HG03521 (cell line): Measurements from ENCODE around the gene KCNQ1OT1.

Experiments
- ATAC-seq: cut with Tn5 transposase; IDR thresholded peaks from one replicate; pipeline ENCODE4 v1.9.1; 2021; ENCODE audit warnings: mild to moderate bottlenecking, moderate library complexity; ENCODE audit not compliant: unreplicated experiment

KCNQ1OT1 gene

DNA sequence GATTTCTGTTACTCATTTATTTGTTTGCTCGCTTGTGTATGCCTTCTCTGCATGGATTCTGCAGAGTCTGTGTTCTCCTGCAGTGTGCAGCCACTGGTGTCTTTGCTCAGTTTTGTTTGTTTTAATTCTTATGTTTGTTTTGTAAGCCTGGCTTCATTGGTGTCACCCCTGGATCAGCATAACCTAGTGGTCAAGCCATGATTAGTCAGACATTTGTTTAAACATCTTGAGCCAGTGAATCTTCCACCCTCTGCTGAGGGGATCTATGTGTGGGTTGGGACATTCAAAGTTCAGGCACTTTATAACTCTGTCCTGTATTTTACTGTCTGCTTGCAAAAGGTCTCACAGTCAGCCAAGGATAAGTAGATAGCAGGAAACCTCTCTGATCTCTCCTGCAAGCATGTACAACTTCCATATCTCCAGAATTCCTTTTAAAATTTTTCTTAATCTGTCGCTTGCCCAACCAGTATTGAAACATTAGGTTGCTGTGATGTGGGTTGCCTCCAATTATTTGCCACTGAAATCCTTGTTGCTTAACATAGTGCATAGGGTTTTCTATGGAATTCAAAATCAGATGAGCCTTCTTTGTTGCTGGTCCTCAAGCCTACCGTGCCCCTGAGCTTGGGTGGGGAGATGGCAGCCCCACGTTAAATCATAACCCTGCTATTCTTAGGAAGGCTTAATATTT is 86.8 kb downstream of the KCNQ1OT1 start:
- ATAC-seq: no peak

DNA sequence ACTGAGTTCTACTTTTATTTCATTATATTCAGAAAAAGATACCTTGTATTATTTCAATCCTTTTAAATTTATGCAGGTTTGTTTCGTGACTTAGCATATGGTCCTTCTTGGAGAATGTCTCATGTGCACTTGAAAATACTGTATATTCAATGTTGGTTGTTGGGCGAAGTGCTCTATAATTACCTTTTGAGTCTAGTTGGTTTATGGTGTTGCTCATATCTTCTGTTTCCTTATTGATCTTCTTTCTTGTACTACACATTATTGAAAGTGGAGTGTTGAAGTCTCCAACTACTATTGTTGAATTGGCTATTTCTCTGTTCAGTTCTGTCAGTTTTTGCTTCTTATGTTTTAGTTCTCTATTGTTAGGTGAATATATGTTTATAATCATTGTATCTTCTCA is 90.4 kb downstream of the KCNQ1OT1 start:
- no peak for ATAC-seq

DNA sequence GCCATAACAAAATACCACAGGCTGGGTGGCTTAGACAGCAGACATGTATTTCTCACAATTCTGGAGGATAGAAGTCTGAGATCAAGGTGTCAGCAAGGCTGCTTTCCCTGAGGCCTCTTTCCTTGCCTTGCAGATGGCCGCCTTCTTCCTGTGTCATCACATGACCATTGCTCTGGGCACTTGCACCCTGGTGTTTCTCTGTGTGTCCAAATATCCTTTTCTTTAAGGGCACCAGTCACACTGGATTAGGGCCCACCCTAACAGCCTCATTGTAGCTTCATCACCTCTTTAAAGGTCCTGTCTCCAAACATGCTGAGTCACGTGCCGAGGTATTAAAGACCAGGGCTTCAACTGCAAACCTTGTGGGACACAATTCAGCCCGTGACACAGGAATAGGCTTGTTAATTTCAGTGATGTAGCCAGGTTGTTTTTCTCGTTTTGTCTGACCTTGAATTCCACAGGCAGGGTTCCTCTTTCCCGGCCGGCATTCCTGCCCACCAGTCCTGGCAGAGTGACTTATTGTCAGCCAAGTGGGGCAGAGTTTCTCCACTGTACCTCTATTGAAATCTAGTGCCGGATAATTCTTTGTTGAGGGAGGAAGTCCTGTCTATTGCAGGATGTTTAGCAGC is 100.1 kb downstream of the KCNQ1OT1 start:
- ATAC-seq: no peak

DNA sequence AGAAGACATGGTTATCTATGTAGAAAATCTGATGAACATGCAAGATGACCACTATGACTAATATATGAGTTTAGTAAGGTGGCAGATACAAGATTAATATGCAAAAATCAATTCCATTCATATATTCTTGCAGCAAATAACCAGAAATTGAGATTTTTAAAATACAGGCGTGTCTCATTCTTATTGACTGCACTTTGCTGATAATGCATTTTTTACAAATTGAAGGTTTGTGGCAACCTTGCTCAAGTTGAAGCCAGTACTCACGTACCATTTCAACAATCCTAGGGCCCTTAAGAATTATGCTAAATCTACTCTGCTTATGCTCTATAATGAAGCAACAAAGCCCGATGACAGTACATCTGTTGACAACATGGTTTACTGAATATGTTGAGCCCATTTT is 104.6 kb downstream of the KCNQ1OT1 start:
- no peak for ATAC-seq

DNA sequence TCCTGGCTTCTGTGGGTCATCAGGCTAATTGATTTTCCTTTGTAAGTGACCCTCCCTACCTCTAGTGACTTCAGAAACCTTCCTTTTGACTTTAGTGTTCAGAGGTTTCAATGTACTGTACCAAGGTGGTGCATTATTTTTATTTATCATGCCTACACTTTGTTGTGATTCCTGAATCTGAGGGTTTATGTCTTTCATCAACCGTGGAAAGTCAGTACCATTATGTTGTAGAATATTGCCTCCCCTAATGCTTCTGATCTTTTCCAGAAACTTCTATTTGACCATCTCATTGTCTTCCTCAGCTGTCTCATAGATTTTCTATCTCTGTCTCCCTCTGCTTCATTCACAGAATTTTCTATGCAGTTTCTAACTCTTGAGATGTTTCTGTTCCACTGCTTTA is 105.5 kb downstream of the KCNQ1OT1 start:
- no peak for ATAC-seq

DNA sequence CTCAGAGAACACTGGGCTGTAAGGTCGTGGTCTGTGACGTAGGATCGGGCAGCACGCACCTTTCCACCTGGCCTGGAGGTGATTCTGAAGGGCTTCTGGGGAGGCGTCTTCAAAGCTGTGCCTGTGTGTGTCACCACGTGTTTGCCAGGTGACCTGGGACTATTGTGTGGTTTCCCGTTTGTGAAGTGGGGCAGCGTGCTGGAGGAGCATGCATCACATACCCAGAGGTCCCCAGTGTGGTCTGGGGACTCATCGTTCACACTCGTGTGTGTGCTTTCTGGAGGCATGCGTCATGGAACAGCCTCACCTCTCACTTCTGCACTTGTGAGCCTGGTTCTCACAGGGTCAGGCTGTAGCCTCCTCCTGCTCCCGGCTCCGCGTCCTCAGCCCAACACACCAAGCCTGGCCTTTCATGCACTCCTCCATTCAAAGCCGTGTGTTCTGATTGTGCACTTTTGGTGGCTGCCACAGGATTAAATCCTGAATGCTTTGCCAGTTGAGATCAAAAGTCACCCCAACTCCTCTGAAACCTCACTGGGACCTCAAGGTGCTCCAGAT is 106.3 kb downstream of the KCNQ1OT1 start:
- no peak for ATAC-seq

DNA sequence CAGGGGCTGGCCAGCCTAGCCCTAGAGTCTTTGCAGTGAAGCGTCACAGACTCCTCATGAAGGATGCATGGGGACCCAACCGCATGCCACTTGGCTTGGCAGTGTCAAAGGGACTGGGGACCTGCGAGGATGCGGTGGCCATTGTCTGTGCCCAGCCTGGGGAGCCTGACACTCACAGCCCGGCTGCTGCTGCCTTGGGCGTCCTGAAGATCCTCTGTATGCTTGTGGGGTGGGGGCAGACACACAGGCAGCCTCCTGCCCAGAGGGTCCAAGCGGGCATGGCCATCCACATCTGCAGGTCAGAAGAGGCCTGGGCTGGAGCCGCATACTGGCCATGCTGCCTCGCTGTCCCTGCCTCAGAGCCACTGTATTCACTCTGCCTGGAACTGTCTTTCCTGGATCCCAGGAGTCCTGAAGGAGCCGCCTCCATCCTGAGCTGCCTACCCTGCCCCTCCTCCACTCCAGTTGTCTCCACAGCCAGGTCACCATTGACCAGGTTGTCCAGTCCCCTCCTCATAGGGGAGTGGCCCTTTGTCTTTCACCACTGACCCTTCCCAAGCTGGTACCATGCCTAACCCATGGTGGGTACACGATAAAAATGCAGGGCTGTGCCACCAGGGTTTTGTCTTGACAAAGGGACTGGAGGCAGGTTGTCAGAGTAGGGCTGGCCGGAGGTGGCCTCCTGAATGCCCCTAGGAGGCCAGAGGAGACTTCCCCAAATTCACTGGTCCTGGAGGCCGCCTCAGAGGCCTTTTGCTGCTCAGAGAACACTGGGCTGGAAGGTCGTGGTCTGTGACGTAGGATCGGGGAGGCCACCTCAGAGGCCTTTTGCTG is 107.0 kb downstream of the KCNQ1OT1 start:
- no peak for ATAC-seq

DNA sequence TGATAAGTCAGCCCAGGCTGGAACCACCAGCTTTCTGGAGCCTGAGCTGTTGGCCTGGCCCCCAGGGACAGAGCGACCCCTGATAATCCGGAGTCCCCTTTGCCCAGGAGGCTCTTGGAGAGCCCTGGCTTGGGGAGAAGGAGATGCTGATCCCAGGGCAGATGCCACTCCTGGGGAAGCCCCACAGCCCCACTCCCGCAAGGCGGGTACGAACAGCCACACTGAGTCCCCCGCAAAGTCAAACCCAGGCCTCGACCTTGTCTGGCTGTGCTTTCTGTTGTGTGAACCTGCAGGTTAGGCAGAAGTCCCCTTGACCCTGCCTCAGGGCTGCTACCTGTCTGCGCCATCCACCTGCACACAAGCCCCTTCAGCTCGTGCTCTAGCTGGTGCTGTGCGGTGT is 108.0 kb downstream of the KCNQ1OT1 start:
- no peak for ATAC-seq

DNA sequence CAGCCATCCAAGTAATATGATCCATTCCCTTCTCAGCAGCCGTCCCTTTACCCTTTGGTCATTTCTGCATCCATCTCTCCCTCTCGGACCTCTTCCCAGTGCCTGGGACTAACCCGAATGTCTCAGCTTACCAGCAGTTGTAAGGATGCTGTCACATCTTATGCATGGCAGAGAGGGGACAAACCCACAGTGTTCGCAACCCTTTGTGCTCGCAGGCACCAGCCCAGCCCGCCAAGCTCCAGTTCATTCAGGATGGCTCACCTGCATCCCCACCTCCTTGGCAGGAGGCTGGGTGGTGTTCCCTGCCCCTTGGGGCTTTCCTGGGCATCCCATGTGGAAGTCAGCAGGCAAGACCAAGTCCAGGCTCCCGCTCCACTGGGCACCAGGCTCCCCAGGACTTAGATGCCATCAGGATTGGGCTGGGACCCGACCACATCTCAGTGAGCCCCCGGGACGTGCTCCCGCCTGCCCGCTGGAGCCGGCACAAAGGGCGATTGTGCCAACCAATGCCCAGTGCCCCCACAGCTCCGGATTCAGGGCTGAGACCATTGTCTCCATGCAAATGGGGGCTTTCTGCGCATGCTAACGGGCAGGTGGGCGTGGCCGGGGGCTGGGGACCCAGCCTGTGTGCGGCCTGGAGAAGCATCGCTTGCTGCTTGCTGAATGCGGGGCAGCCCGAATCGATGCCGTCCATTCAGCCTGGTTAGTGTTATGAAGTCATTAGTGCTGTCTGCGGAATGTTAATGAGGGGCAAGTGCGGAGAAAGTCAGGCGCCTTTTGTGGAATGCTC is 108.6 kb downstream of the KCNQ1OT1 start:
- no peak for ATAC-seq

DNA sequence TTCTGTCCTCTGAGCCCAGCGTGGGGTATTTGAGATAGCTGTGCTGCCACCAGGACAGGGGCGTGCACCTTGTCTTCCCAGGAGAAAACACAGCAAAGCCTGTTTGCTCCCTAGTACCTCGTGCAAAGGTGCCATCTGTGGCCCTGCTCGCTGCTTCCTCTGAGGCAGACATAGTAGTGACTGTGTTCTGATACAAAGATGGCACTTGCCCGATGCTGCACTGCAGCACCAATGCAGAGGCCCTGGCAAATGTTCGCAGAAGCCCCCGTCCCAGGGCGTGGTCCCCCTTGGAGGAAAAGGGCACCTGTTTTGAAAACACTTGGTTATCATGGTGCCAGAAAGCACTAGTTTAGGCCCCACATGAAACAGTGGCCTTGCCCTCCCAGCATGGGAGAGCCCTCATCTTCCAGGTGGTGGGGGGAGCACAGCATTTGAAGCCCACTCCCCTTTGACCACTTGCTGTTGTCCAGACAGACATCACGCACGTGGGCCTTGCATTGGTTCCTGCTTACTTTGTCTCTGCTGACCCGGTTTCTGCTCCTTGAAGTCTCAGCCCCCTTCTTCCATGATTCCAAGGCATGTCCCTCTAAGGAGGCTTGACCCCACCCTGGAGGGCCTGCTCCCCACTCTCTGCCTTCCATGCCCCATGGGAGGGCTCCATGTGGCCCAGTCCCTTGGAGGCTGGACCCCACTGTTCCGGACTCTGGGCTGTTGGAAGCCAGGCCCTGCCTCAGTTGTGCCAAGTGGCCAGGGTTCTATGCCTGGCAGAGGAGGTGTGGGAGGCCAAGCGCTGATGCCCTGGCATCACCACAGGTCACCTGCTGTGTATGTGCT is 109.4 kb downstream of the KCNQ1OT1 start:
- no peak for ATAC-seq

DNA sequence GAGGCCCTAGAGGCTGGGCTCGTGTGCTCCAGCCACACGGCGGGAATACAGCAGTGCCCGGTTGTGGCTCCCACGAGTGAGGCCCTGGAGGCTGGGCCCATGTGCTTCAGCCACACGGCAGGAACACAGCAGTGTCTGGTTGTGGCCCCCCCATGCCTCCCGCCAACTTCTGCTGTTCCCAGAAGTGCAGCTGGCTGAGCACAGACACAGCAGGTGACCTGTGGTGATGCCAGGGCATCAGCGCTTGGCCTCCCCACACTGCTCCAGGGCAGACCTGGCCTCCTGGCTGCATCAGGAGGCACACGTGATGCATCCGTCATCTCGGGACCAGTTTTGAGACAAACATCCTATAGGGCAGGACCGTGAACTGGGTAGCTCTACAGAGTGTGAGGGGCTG is 110.3 kb downstream of the KCNQ1OT1 start:
- ATAC-seq: no peak

DNA sequence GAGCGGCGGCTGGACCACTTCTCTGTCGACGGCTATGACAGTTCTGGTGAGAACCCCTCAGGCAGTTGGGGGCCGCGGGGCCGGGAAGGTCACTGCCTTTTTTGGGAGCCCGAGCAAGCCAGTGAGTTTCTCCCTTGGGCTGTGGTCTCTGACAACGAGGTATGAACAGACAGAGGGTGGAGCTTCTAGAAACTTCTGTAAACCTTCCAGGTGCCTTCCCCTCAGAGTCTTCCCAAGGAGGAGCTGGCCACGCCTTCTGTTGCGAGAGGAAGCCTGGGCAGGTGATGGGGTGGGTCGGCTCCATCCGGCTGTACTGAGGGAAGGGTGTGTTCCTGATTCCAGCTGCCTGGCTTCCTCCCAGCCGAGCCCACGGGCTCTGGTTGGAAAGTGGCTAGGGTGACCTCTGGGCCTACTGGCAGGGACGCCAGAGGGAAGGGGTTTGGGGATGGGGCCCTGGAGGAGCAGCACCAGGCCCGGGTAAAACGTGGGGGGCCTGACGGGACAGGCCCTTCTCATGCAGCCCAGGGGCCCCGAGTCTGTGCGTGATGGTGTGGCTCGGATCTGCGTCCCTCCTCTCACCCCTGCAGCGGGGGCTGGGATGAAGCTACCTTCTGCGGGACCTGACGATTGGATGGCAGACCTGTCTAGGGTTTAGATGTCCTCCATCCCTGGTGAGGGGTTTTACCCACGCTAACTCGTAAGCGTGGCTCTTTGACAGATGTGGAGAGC is 110.8 kb downstream of the KCNQ1OT1 start:
- no peak for ATAC-seq

DNA sequence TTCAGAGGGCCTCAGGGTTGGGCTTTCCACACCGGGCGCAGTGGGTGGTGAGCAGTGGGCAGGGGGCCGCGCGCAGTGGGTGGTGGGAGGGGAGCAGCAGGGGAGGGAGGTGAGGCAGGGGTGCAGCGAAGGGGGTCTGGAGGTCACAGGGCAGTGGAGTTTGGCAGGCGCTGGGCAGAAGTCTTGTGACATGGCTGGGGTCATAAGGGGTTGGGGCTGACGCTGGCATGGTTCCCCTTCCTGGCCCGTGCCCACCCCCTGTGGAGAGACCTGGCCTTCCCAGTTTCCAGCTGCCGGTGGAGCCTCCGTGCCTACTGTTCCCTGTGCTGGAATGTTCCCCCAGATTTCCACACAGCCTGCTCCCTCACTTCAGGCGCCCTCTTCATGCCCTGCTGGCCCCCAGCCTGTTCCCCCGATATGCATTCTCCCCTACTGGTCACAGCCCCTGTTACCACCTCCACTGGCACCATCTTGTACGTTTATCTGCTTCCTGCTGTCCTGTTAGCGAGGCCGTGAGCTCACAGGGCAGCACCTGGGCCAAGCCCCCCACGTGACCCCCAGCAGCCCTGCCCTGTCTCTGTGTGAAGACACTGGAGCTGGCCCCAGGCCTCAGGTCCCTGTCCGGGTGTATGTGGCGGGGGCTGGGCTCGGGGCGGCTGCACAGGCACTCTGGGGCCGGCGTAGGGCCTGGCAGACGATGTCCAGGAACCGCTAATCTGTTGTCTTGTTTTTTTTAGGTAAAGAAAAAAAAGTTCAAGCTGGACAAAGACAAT is 111.6 kb downstream of the KCNQ1OT1 start:
- no peak for ATAC-seq

DNA sequence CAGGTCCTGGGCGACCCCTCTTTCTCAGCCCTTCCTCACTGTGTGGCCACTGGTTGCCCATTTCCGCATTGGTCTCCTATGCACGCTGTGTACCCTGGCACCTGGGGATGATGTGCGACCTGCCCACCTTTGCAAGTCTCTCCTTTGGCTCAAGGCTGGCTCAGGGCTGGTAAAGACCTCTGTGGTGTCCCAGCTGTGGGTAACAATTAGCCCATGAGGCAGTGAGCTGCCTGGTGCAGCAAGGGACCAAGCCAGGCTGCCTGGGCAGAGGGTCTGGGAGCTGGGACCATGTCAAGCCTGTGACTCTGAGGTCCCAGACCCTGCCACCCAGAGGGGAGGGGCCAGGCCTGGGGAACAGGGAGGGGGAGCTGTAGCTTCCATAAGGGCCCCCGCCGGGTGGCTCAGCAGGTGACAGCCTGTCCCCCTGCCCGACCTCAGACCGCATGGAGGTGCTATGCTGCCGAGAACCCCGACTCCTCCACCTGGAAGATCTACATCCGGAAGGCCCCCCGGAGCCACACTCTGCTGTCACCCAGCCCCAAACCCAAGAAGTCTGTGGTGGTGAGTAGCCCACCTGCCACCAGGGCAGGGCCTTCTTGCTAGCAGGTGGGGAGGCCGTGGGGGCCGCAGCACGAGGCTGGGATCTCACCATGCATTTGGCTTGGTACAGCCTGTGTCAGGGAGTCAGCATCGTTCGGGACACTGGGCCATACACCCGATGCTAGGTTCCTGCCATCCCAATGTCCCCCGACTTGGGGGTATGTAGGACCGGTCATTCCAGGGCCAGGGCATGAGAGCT is 112.5 kb downstream of the KCNQ1OT1 start:
- no peak for ATAC-seq

DNA sequence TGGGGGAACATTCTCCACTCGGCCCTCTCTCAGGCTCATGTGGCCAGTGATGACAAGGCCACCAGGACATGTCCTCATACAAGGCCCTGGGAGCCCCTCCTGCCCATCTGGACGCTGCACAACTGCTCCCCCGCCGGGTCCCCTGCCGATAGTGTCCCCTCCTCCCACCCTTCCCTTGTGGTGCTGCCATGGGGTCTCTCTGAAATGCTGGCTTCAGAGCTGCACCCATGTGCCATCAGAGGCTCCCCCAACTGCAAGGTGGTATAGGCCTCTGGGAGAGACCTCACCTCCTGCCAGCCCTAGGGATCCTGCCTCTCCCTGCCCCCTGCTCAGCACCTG is 113.0 kb downstream of the KCNQ1OT1 start:
- ATAC-seq: no peak

DNA sequence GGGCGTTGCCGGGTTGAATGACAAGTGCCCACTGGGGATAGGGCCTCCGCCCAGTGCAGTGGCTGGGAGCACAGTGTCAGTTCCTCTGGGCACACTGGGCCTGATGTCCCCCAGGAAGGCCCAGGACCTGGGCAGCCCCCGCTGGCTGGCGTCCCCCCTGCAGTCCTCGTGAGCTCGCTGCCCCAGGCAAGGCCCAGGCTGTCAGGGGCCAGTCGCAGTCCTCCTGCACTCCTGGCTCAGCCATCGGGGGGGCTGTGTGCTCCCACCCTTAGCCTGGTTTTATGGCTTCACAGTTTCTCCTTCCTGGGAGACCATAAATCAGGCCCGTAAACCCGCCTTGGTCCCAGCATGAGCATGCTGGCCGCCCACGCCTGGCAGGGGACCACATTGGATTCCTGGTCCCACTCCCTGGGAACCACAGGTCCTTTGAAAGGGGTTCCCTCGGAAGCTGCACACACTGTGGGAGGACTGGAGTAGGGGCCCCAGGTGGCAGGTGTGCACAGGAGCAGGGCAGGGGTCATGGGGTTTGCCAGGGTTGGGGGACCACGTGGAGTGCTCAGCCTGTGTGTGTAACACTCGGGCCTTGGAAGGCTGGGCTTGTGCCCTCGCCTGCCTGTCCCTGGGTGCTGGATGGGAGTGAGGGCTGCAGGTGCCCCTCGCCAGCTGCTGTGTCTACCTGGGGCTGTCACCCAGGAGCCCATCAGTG is 113.6 kb downstream of the KCNQ1OT1 start:
- ATAC-seq: no peak

DNA sequence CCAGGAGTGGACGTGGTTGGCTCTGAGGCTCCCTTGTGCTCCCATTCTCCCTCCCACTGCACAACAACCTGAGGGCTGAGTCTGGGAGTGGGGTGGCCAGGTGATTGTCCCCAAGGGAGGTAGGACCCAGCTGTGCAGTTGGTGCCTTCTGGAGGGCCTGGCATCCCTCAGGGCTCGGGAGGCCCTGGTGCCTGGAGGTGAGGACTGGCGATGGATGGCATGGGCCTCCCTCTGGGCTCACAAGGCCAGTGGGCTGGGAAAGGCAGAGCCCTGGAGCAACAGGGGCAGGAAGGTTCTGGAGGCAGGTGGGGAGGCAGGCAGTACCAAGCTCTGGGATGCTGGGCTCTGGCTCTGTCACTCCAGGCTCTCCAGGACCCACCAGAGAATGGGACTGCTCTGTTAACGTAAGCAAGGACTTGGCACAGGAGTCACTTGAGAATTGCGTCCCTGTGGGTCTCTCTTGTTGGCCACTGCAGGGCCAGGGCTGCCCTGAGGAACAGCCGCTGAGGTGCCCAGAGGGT is 114.2 kb downstream of the KCNQ1OT1 start:
- ATAC-seq: no peak
